Activated naive CD4-positive, alpha-beta T cell treated with anti-CD3 and anti-CD28 coated beads, Interleukin-2, amount 50 U/mL, for 16 hours (primary cell): ENCODE data around the gene MEAK7.

Source experiments
- DNase-seq: peaks from one replicate; pipeline ENCODE4 v3.0.0-alpha.2; 2020

The MEAK7 gene

DNA sequence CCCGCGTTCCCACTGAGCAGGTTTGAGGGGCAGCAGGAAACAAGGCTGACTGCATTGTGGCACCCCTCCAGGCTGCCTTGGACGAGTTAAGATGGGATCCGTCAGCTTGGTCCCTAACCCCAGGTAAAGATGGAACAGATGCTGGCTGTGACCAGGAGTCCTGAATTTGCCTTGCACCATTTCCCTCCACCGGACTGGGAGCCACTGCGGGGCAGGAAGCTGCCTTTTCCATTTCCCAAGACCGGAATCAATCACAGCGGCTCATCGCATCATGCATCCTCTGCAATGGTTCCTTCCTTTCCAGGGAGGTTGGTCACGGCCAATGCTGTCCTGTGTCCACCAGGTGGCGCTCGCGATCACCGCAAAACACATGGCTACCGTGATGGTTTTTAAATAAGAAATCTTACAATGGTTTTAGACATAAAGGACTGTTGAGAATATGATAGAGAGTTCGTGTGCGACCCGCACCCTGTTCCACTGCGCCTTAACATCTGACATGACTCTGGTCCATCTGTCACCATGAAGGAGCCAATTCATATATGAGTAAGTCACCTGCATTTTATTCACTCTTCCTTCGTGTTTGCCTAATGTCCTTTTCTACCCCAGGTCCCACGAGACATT is 6.8 kb upstream of the MEAK7 start:
- peak; percentile 80 for DNase-seq

DNA sequence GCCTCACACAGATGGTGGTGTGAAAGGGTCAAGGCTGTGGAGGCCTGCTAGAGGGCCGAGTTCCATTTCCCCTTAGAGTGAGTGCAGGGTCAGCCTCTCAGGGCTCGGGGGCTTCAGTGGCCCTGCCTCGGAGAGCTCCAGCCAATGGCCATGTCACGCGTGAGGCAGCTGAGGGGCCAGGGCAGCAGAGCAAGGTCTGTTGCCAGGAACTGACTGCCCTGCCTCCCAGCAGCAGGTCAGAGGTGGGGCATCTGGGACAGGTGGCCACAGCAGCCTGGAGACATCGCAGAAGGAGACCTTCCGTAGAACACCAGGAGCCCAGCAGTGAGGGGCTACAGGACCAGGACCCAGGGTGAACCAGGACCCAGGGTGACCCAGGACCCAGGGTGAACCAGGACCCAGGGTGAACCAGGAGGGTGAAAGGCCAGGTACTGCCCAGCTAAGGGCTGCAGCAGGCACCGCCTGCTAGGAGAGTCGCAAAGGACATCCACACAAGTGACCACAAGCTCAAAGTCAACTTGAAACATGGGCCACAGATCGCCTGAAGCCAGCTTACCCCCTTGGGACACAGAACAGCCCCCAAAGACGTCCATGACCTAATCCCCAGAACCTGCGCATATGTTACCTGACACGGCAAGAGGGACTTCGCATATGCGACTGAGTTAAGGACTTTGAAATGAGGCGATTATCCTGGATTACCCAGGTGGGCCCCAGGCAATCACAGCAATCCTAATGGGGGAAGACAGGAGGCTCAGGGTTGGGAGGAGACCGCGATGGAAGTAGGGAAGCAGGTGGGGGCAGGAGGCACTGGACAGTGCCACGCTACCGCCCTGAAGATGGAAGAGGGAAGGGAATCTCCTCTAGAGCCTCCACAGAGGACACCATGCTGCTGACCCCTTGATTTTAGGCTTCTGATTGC is 4.8 kb upstream of the MEAK7 start:
- DNase-seq, result no peak

DNA sequence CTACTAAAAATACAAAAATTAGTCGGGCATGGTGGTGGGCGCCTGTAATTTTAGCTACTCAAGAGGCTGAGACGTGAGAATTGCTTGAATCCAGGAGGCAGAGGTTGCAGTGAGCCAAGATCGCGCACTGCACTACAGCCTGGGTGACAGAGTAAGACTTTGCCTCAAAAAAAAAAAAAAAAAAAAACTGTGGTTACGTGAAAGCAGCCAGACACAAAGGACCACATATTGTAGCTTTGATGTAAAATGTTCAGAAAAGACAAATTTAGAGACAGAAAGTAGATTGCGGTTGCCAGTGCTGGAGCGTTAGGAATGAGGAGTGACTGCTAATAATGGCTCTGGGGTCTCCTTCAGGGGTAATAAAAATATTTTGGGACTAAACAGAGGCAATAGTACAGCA is 4.0 kb upstream of the MEAK7 start:
- no peak for DNase-seq

DNA sequence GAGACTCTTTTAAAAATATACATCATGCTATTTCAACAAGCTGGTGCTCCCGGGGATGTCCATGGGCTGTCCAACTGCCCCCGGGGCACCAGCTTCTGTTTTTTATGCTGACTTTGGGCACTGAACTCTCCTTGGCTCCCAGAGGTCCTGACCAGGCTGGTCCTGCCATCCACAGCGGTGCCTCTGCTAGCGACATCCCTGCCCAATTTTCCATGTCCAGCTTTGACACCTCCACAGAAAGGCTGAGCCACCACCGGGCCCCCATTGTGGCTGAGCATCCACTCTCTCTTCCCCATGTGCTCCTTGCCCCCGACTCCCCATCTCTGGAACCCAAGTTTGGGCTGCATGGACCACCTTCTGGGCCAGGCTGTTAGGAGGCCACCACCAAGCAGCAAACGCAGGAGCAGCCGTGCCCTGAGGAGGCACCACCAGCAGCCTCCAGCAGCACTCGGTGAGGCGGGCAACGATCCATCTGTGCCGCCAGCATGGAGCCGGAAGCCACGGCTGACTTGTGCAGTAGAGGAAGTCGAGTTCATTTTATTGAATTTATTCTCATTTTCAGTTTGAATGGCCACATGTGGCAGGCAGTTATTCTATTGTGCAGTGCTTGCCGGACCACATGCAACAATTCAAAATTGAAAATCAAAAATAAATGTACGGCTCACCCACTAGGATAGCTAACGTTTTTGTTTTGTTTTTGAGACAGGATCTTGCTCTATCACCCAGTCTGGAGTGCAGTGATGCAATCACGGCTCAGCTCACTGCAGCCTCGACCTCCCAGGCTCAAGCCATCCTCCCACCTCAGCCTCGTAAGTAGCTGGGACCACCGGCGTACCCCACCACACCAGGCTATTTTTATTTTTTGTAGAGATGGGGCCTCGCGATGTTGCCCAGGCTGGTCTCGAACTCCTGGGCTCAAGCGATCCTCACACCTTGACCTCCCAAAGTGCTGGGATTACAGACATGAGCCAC is 2.8 kb upstream of the MEAK7 start:
- no peak for DNase-seq

DNA sequence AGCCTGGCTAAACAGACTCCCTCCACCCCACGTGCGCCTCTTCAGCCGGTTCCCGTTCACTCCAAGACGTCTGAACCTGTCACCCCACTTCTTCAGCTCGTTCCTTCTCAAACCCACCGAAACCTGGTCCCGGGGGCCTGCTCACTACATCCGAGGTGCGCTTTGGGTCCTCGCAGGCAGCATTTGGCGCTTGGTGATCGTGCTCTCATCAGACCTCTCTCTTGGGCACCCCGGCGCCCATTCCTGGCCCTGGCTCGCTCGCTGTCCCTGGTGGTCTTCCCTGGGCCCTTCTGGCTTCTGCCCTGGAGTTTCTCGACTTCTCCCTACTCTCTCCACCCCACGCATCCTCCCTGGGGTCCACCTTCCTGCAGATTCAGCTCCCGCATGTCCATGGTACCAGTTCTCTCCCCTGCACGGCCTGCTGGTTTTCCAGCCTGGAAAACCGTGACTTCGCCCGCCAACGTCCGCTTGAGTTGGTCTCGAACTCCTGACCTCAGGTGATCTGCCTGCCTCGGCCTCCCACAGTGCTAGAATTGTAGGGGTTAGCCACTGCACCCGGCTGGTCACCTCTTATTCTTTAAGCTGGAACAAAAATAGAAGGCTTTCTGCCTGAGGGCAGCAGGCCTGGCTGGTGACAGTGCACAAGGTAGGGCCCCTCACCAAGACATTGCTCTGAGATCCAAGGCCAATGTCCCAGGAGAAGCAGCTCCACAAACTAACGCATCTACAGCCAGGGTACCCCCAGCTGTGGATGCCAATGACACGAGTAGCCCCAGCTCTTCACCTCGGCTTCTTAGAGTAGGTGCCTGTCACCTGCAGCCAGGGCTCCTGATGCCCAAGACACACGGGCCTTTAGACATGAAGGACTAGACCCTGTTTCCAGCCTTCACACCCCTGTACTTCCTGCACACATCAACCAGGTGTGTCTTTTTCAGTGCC is 1.1 kb upstream of the MEAK7 start:
- DNase-seq, result no peak

DNA sequence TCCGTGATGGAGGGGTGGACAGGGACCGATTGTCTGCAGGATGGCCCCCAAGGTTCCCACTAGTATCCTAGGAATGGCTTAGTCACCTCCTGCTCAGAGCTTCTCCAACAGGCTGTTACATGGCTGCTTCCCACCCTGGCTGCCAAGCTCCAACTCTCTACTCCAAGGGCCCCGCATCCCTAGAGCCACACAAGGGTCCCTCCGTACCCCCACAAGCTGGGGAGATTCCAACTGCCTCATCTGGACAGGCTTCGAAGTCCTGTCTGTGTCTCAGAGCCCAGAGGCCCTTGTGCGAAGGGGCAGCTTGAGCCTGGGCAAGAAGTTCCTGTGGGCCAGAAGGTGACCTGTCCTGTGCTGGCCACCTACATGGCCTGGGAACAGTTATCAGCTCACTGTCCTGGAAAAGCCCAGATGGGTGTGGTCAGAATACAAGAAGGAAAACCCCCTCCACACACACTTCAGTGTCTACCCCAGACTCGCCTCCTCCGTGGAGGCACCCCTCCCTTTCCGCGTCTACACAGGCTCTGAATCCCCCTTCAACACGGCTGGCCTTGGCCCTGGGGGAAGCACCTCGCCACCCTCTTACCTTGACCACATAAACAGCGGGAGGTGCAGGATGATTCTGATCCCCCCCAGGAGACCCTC is 586 bp downstream of the MEAK7 start:
- DNase-seq, result no peak

DNA sequence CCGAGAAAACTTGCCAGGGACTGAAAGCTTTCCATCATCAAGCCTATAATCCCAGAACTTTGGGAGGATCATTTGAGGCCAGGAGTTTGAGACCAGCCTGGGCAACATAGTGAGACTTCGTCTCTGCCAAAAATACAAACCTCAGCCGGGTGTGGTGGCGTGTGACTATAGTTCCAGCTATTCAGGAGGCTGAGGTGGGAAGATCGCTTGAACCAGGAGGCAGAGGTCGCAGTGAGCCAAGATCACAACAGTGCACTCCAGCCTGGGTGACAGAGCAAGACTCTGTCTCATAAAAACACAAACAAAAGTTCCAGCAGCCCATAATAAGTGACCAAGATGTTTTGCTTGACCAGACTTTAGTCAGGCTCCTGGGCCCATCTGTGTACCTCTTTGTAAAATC is 1.9 kb downstream of the MEAK7 start:
- no peak for DNase-seq

DNA sequence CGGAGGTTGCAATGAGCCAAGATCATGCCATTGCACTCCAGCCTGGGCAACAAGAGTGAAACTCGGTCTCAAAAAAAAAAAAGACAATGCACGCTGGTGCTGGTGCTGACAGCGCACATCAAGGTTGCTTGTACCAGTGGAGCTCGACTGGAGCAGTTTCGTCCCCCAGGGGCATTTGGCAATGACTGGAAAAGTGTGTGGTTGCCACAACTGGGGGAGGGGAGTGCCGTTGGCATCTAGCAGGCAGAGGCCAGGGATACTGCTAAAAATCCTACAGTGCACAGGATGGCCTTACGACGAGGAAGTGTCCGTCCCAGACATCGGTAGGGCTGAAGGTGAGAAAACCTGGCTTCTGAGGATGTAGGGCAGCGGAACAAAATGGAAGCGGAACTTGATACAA is 2.4 kb downstream of the MEAK7 start:
- DNase-seq, result no peak

DNA sequence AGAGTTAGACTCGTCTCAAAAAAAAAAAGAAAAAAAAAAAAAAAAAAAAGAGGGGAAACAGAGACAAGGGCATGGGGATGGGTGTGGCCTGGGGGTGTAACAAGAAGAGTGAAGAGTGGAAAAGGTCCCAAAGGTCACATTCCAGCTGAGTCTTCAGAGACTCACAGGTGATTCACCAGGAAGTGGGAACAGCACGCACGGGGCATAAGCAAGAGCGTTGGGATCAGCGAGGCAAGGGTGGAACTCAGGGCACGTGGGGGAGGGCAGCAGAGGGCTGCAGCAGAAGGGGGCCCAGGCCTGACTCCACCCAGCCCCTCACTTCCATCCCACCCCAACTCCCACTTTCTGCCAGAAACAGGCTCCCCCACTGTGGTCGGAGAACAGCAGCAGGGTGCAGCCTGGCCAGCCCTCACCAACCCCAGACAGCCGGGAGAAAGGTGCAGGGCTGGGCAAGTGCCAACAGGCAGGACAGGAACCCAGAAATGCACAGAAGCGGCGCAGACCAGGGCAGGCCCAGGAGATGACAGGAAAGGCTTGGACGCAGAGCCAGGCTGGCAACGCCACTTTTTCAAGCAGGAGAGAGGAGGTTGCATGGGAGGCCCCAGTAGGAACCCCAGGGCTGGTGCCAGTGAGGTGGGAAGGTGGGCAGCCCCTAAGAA is 3.3 kb downstream of the MEAK7 start:
- no peak for DNase-seq

DNA sequence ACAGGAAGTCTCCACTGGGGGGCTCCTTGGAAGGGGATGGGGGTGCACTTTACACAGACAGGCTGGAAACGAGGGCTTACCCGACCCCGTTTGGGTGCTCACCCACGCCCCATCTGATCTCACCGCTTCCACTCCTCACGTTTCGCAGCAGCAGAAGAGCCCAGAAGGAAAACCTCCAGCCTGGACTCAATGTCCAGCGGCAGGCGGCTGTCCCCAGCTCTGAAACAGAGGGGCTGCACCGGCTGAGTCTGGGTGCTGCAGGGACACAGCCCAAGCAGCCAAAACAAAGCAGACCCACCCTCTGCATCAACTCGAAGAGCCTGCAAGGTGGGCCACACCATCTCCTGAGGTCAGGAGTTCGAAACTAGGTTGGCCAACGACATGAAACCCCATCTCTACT is 3.9 kb downstream of the MEAK7 start:
- DNase-seq, result no peak

DNA sequence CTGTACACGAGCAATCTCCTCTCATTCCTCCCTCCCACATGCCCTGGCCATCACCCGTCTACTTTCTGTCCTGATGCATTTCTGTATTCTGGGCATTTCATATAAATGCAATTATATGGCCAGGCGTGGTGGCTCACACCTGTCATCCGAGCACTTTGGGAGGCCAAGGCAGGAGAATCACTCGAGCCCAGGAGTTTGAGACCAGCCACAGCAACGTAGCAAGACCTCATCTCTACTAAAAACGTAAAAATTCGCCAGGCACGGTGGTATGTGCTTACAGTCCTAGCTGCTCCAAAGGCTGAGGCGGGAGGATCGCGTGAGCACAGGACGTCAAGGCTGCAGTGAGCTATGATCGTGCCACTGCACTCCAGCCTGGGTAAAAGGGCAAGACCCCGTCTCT is 4.8 kb downstream of the MEAK7 start:
- no peak for DNase-seq

DNA sequence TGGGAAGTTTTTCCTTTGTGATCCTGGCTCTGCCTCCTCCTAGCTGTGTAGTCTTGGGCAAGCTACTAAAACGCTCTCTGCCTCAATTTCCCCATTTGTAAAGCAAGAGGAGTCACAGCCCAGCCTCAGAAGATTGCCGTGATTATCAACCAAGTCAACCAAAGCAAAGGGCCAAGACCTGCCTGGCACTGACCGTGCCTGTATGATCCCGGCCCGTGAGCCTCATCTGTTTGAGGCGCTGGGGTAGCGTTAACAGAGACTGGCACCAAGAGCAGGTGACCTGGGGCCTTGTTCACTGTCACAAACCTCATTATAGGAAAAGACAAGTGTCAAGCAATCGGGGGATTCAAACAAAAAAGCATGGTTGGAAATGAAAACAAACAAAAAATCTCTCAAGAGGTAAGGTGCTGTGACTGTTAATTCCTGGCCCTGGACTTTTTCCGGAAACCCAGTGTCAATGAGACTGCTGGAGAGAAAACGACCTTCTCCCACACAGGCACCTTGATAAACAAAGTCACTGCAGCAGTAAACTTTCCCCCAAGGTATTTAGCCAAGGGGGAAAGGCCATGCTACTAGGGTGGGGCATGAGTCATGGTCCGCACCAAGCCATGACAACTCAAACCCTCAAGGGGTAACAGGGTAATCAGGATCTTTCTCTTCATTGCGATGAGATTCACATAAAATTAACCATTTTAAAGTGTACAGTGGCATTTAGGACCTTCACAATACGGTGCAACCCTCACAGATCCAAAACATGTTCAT is 5.4 kb downstream of the MEAK7 start:
- no peak for DNase-seq

DNA sequence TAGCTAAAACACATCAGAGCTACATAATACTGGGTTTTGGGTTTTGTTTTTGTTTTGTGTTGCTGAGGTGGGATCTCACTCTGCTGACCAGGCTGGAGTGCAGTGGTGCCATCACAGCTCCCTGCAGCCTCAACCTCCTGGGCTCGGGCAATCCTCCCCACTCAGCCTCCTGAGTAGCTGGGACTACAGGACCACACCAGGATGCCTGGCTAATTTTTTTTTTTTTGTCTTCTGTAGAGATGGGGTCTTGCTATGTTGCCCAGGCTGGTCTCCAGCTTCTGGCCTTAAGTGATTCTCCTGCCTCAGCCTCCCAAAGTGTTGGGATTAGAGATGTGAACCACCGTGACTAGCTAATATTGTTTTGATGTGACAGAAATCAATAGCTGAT is 6.2 kb downstream of the MEAK7 start:
- no peak for DNase-seq

DNA sequence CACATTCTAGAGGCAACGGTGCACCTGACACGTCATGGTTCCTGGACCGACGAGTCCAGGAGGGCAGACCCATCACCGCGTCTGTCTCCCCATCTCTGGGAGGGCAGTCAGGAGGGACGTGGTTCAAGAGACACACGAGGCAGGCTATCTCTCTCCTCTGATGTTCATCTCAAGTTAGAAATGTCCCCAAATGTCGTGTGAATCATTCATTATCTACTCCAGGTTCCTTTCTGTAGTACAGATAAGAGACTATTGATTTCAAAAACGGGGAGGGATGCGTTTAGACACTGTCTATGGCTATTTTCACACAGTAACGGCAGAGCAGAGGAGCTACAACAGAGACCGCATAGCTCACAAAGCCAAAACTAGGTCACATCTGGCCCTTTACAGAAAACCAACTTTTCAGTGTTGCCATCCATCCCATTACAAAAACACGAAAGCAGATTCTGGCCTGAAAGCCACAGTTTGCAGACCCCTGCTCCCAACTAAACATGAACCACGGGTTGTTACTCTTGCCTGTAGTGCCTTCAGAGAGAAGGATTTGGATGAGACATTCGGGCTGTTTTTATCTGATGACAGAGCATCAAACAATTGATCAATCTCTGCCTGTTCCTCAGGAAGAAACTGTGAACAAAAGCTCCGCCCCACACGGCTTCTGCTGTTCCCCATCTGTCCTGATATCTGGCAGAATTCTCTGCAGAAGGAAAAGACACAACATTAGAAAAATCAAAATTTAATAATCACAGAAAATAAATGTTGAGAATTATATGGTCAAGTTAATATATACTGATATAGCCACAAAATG is 6.8 kb downstream of the MEAK7 start:
- DNase-seq, result no peak

DNA sequence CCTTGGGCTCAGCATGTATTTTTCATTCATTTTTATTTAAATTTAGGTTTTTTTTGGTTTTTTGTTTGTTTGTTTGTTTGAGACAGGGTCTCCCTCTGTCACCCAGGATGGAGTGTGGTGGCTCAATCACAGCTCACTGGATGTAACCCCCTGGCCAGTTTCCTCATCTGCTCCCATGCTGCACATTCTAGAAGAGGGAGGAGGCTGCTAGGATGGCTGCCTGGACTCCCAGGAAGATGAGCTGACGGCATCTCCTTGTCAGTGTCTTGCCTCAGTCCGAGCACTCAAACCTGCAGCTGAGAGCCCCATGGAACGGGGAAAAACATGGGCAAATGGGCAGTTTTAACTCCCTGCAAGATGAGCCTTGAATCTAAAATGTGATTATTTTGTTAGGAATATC is 7.5 kb downstream of the MEAK7 start:
- no peak for DNase-seq

DNA sequence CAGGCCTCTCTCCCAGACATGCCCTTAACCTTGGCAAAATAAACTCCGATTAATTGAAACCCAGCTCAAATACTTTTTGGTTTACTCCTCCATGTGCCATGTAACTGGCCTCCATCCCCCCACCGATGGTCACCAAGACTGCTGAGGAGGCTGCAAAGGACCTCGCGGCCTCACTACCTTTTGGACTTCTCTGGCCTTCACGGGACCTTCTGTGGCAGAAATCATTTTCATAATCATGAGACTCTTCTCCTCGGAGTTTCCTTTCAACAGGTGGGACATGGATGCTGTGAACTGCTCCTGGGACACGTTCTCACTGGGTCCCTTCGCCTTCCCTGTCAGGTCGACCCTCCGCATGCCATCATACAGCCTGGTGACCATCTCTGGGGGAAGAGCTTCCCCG is 9.0 kb downstream of the MEAK7 start:
- DNase-seq, result no peak

DNA sequence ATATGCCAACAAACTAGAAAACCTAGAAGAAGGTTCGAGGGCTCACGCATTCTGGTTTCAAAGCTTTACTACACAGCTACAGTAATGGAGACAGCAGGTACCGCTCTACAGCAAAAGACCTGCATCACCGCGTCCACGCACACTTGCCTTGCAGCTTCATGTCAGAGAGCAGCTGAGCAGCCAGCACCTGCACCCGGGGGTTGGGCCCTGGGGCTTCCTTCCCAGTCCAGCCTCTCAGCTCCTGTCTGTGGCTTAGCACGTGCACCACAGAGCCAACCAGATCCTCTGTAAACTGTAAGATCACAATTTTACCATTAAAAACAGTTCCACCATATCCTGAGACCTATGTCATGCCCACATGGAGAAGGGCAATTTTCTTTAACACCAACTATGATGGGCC is 15.3 kb downstream of the MEAK7 start:
- no peak for DNase-seq

DNA sequence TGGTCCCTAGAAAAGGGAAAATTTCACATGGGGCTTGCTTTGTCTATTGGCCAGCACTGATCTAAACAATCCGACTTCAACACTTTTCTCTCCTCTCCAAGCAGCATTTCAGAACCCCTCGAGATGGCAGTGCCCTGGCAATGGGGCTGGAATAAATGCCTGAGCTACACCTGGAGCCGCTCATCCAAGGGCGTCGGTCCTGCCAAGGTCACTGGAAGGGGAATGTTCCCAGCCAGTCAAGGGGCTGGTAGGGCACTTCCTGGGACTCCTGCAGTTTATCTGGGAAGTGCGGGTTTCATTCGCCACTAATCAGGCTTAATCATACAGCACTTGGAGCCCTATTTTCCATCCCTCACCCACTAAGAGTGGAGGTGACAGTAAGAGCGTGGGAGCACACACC is 17.1 kb downstream of the MEAK7 start:
- DNase-seq, result no peak

DNA sequence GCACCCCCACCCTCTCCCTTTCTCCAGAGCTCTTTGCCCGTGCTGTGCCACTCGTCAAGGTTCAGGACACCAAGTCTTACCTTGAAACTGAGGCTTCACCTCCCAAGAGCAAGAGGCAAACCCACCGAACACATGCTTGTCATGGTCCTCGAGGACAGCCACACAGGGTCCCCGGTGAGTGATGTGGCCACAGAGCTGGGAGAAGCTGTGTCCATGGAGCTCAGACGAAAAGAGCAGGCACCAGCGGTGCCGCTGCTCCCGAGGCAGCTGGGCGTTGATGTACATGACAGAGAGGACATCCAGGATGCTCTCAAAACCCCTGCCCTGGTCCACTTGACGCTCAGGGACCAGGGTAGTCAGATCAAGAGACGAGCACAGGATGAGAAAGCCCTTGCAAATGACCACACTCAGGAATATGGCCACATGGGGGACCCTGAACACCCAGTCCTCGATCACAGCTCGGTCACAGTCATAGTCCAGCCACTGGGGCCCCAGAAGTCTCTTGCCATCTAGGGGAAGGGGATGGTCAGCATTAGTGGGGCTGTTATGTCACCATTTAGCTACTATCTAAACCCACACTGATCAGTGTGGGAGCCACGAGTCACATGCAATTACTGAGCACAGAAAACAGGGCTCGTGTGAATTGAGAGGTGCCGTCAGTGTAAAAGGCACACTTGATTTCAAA is 17.8 kb downstream of the MEAK7 start:
- no peak for DNase-seq
